T-helper 9 cell (primary cell): Measurements from ENCODE around the gene CCDC34.

Experiments
- DNase-seq: peaks from one replicate; pipeline ENCODE4 v3.0.0-alpha.2; 2020

The CCDC34 gene

DNA sequence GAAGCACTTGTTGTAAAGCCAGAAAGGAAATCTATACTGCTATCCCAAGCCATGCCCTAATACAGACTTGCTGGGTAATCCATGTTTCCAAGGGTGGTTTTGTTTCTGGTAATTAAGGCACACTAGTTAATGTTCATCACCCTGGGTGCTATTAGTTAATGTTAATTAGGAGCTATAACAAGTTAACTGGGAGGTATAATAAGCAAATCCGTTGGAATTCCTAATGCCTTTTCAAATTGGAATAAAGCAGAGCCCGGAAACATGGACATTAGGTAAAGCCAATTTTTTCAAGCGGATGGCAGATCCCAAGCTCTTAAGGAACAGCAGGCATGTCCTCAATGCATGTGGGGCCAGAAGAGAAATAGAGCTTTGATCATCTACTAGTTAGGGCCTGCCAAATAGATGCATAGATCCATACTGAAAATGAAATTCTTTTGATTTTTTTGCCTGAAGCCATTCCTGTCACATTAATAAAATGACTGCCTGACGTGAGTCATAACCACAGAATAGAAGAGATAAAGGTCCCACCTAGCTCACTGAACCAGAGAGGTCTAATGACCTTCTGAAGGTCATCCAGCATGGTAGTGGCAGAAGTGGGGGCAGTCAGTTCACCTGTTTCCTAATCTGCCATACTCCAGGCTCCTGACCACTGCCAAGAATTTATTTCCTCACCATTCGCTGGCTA lies 28.5 kb upstream of the CCDC34 start:
- DNase-seq, result no peak

DNA sequence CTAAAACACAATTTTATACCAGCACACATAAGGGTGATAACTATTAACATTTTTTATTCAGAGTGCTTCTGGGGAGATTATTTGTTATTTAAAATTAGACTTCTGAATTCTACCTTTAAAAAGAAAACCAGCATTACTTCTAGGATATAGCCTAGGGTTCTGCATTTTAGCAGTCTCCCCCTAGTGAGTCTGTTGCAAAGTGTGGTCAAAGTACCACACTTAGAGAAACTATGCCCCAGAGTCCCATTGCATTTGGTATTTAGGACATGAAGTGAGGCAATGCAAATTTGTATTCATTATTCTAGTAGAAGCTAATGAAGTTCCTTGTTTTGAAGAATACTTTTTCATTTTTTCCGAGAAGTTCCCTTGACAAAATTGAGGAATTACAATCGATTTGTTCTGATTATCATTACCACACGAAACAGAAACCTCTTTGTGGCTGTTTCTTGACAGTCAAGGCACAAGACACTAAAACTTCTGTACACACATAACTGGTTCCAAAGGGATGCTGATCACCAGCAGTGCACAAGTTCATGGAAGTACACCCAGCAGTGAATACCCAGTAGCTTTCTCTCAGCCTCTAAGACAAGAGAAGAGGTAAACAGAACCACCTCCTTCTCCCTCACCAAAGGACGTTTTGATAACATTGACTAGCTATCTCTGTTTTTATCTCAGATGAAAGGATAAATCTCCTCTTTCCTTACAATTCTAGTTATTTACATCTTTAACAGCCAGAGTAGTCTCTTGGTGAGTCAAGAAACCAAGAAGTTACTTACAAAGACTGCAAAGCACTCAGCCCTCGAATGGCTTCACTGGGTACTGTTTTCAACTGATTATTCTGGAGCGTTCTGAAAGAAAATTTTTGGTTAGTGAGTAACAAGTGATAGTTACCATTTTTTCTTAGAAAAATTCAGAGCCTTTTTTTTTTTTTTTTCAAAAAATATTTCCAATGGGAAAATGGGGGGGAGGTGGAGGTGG lies 27.6 kb upstream of the CCDC34 start:
- no peak for DNase-seq

DNA sequence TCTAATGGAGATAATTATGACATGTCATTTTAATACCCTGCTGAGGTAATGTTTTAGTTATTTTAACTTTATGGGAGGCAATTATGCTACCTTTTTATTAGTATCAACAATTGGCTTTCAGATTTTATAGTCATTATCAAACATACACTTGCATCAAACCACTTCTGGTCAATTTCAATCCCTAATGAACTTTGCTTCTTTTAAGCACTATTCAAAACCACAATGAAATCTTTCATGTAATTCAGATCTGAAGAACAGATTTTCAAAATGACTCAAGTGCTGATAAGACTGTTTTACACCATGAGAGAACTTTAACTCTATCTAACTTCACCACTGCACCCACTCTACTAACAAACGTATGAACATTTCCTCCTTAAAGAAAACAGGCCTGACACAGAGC lies 25.9 kb upstream of the CCDC34 start:
- DNase-seq, result no peak

DNA sequence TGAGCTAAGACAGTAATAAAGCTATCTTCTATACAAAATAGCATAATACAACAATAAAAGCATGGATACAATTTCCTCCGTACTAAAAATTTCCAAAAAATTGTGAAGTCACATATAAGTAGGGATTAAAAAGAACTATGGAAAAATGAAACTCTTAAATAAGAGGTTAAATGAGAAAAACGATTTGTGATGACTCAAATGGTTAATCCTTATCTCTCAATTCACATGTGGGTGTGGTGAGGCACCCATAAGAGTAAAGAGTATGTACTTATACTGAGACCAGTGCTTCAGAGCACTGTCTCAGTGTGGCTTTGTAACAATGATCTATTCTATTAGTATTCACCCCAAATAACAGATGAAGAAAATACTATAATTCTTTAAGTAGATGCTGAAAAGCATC lies 25.0 kb upstream of the CCDC34 start:
- DNase-seq, result no peak

DNA sequence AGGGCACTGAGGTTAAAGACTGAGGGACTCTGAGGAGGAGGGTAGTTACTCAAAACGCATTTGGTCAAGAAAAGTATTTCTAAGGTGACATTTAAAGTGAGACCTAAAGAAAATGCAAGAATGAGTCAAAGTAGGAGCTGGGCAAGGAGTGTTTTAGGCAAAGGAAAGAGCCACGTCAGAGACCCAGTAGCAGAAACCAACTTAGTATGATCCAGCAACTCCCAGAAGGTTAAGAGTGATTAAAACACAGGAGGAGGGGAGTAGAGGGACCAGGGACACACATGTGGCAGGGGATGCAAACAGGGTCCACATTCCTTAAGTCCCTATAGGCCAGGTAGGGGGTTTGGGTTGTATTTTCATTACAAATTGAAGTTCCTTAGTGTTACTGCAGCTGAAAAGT lies 24.3 kb upstream of the CCDC34 start:
- DNase-seq, result no peak

DNA sequence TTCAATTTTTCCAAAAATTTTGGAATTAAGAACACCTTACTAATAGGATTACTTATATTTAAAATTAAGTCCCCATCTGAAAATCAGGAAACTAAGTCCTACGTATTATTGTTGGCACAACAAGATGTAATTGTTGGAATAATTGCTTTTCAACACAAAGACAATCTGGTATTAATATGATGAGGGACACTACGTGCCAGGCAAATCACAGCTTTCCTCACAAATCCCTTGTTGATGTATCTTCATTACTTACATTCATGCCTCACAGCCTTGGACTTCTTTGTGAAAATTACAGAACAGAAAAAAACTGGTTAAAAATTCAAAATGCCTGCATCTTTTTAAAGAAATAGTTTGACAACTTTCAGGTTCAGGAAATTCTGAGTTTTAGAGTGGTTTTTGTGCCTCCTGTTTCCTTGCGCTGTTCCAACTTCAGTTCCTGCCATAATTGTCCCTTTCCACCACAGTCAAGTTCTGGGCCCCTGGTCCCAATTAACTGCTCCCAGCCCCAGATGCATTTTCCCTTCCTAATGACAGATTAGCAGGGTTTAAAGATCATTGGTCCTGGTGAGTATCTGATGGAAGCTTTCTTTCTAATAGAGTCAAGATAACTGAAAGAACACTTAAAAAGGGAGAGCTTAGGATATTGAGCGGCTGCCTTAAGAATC lies 23.3 kb upstream of the CCDC34 start:
- DNase-seq, result no peak

DNA sequence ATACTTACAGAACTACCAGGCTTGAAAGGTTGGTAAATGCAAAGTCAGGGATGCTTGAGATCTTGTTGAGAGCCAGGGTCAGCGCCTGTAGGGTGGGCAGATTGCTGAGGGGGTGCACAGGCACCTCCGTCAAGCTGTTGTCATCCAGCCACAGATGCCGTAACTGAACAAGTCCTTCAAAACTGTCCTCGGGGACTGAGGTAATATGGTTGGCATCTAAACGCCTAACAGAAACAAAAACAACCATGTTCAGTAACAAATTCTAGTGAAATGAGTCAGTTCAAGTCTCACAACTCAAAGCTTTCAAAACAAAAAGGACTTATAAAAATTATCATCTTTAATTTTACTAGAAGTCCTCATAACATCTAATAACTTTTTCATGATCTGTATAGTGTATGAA lies 22.2 kb upstream of the CCDC34 start:
- no peak for DNase-seq

DNA sequence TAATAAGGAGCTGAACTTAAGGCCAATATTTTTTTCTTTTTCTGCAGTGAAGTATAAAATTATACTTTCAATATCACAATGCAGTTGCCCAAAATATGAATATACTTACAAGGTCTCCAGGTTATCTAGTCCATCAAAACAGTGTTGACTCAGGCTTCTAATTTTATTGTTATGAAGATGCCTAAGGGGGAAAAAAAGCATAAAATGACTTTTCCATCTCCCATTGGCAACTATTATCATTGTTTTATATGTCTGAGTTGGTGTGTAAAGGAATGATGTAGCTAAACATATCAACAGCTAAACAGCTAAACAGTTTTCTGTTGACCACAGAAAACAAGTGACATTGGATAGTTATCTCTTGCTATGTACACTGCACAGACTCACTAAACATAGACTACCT lies 21.2 kb upstream of the CCDC34 start:
- no peak for DNase-seq

DNA sequence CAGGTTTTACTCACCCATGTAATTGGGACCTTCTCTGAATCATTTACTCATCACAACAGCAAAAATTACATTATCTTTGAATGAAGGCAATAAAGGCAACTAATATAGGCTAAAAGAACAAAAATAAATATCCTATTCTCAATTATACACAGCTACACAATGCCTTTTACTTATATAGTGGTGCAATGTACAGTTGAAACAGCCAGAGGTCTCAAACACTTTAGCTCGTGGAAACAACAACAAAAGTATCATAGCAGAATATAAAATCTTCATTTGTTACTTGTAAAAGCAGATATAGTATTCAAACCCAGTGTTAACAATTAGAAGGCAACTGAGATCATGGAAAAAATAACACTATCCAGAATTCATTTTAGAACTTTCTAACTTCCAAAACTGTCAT lies 20.6 kb upstream of the CCDC34 start:
- DNase-seq, result no peak

DNA sequence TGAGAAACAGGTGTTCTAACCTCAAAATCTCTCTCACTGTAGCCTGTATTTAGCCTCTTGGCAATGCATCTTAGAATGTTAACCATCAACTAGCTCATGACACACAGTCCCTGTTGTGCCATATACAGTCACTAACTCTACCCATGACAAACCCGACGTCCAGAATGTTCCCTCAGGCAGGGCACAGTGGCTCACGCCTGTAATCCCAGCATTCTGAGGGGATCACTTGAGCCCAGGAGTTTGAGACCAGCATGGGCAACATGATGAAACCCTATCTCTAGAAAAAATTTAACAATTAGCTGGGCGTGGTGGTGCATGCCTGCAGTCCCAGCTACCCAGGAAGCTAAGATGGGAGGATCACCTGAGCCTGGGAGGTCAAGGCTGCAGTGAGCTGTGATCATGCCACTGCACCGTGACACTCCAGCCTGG lies 18.2 kb upstream of the CCDC34 start:
- no peak for DNase-seq

DNA sequence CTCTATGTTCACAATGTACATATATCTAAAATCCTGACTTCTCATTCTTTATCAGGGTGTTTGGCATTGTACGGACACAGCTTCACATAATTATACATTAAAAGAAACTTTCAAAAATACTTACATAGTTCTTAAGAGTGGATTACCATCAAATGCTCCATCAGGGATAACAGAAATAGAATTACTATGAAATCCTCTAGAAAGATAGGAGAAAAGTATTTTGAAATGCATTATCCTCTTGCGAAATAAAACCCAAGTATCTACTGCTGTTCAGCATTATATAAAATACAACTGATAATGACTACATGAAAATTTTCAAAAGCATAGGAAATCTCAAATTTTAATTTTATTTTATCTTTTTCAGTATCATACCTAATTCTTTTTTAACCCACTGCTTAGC lies 17.8 kb upstream of the CCDC34 start:
- no peak for DNase-seq

DNA sequence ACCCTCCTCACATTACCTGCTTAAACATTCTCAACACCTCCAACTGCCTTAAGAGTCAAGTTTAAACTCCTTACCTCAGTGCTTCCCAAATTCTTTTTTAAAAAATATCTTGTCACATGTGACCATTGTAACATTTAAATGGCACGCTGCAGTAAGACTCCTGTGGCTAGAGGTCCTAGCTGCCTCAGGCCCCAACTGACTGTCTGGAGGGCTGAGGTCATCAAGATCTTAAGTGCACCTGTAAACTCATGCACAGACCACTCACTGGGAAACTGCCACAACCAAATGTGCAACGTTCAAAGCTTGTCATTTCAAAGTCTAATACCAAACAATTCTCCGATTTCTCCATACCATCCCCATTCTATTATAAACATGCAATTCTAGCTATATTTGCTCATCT lies 16.4 kb upstream of the CCDC34 start:
- DNase-seq, result no peak

DNA sequence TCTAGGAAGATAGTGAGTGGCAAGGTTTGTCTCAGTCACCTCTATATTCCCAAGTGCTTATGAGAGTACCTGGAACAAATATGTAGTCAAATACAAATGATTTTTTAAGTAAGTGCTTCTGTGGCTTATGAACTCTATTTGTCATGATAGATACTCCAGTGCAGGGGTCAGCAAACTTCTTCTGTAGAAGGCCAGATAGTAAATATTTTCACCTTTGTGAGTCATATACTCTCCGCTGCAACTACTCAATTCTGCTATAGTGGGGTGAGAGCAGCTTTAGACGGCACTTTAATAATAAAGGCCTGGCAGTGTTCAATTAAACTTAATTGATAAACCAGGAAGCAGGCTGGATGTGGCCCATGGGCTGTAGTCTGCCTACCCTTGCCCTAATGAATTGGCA lies 12.4 kb upstream of the CCDC34 start:
- DNase-seq, result no peak

DNA sequence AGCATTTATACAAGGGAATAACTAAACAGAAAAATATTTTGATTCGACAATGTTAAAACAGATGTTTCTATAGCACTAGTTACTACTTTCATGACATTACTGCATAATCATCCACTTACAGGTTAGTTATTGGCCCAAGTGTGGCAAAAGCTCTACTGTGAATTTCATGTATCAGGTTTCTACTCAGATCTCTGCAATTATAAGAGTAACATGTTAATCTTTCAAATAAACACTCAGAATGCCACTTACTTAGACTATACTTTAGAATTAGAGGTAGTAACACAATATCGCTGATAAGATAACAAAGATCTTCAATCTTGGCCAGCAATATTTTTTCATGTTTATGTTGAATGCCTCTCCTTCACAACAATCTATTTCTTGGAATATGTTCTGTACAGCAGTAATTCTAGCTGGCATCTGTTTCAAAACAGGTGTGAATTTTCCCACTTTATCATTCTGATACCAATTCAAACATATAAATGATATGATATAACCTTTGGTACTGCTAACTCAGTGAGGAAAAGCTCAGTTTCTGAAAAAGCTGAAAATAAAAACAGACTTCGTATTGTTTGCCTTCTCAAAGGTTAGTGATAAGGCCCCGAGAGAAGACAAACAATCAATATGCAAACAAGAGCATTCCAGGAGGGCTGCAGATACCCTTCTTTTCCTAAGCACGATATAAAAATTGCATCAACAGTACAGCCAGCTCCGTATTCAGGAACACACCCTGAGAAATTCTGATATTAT lies 11.0 kb upstream of the CCDC34 start:
- DNase-seq, result no peak

DNA sequence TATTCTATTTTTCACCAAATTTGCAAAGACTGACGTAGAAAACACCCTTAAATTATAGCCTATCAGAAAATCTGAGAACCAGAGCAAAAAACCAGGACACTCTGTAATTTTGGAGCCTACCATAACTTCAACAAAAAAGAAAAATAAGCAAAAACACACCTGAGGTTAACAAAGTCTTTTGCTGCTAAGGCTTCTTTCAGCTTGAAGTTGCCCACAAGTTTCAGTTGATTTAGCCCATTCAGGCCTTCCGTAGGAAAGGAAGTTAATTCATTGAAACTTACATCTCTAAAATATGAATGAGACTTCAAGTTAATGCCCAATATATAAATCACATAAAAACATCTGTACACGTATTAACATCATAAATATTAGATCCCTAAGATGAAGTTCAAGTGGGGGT lies 10.4 kb upstream of the CCDC34 start:
- no peak for DNase-seq

DNA sequence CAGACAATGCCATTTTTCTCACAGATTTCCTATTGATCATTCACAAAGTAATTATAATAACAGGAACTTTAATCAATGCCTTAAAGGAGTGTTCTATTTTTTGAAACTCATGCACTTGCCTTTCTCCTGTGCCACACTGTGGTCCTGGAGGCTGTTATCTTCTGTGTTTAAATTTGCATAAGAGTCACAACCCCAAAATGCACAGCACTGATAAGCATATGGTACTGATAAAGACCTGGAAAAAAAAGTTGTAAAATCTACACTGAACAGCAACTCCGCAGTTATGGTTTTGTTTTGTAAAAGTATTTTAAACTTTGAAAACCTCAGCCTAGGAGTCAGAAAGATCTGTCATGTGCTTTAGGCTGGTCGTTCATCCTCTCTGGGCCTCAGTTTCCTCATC lies 9.1 kb upstream of the CCDC34 start:
- no peak for DNase-seq

DNA sequence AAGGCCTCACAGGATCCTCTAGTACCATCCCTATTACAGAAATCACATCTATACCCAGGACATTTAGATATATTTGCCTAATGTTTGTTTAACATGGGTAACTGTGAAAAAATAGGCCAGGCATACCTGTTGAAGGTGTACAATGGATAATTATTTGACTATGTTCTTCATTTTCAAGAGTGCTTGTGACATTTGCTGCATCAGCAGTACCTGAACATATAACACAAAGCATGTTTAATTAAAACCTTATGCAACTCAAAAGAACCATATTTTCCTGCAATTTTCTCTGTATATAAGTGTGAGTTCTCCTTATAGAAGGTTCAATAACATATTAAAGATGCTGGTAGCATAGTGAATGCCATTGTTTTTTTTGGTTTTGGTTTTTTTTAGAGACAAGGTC lies 8.5 kb upstream of the CCDC34 start:
- no peak for DNase-seq

DNA sequence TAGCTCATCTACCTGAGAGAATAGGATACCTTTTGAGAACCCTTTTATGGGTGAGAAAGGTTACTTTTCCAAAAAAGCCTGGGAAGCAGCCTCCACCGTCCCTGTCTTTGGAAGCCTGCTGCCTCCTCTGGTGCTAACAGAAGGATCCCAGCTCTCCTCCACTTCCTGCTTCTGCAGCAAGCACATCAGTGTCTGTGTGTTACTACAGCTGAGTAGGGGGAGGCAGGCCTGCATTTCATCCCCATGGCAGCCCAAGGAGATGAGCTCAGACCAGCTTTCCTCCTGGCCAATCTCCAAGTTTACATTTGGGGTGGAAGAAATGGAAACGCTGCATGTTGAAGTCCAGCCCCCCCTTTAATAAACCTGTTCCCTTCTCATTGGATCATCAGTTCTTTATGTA lies 7.4 kb upstream of the CCDC34 start:
- DNase-seq, result no peak

DNA sequence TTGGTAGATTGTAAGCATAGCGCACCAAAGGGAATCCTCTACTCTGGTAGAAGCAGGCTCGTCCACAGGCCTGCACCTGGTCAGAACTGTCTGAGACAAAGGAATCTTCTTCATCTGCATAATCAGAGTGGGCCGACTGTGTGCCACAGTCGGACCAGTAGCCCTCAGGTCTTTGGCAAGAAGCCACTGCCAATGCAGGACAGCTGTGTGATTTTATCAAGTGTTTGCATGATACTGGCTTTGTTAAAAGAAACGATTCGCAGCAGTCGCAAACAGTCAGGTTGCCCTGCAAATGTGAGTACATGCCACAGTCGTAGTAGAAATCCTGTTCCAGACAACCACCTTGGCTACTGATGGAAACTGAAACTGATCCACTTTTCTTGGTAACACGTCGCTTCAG lies 4.9 kb upstream of the CCDC34 start:
- DNase-seq, result no peak

DNA sequence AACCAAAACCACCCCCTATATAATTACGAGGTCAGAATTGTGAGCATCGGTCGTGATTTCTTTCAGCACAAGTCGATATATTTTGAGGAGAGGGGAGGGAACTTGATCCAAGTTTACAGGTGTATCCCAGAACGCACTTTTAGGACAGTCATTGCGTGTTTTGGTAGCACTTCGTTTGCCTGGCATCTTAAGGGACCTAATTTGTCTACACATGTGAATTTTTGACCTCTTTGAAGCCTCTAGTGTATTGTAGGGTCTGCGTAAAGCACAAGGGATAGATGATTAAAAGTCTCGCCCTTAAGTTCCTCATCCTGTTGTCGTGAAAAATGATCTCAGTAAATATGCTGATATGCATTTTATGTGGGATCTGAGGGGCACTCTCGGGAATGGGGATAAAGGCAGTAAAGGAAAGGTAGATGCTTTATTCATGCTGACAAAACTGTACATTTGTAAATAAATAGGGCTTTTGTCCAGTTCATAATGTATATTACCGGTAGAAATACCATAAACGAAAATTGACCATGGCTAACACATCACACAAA lies 632 bp upstream of the CCDC34 start:
- DNase-seq, result no peak

DNA sequence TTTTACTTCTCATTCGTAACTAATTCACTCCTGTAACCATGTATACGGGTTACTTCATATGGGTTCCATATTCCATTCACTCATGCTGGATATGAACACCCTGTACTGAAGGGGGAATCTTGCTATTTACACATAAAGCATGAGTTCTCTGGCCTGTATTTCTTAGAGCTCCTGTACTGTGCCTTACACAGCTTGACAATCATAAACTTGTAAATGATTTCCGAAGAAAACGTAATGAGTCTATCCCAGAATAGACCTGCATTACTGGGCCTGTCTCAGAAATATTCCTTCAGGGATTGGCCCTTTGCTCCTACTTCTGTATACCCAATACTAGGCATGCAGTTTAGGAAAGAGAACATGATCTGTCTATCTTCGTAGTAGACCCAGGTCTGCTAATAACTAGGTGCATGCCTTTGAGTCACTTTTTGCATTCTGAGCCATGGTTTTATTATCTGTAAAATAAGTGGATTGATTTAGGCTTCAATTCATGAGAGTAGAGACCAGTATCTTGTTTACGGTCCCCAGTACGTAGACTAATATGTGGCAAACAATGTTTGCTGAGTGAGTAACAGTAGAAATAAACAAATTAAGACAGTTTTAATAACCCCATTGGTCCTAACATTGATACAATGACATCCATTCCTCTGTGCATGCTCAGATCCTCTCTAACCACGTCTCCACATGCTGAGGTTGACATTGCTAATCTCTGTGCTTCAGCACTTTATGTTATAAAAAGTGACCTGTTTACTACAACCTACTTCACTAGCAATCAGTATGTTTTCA lies 1.2 kb downstream of the CCDC34 start:
- DNase-seq, result no peak

DNA sequence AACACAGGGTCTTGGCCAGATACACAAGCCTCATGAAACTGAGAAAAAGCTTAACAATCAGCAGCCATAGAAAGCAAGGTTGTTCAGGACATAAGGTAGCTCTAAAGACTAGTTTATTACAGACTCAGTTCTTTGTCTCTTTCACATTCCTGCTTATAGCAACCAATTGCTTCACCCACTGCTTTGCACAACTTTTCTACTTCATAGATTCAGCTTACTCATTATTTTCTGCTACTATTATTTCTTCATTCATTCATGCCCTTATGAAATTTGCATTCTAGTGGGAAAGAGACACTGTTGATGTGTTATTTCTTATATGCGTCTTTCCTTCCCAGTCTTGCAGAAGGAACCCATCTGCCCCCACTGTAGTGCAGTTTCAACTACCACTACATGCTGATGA lies 4.7 kb downstream of the CCDC34 start:
- no peak for DNase-seq
